Measurements from ENCODE around the gene PCNX4.
A peak's percentile ranks its signal among the peaks of the same experiment; 100 is the strongest.
"Not testable (repeated sequence)": the region's sequence is repeated elsewhere in the genome, so short reads cannot be mapped to it uniquely, and the experiment has no call there.

PCNX4 gene

DNA sequence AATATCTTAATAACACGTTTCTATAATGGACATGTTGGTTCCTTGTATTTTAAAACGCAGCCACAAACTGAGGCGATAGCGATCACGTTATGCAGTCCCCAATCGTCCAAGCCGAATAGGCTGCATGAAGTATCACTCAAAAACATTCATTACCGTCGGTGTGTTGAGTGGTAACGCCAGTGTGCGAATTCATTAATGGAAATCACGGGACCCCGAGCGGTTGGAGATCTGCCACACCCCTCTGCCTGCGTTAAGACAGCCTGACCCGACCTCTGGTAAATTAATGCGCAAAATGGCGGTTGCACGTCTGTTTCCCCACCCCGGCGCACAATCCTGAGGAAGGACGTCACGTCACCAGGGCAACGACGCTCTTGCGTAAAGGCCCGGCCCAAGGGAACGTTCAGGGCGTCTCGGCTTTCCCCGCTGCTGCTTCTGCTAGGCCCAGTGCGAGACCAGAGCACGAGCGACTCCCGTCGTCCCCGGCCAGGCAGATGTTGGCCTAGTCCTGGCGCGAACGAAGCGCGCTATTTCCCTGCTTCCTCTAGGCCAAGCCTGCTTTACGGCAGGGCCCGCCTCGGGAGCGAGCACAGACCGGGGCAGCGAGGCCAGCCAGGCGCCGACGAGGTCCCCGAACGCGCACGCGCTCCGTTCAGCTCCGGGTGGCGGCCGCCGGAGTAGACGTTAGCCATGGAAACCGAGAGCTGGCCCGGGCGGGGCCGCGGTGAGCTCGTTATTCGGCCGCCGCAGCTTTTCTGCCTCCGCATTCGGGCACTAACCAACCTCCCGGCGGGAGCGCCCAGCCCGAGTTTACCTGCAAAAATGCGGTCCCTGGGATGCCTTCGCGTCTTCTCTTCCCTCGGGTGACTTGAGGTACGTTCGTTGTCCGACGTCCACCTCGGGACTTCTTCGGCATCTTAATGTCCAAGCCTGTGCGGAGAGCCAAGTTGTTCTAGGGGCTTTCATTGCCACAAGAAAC lies at the start of gene PCNX4:
PCNX4 (plus strand) TSS at position 374 of the 976 bp plus-strand sequence. CDS start 15,716 bp downstream, outside the sequence.
- peak; percentile 75 to 96 for DNase-seq

DNA sequence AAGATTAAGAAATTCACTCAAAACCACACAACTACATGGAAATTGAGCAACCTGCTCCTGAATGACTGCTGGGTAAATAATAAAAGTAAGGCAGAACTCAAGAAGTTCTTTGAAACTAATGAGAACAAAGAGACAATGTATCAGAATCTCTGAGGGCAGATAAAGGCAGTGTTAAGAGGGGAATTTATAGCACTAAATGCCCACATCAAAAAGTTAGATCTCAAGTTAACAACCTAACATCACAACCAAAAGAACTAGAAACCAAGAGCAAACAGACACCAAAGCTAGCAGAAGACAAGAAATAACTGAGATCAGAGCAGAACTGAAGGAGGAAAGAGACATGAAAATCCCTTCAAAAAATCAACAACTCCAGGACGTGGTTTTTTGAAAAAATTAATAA lies 43.7 kb upstream of the PCNX4 start:
- DNase-seq, result not testable (repeated sequence)

DNA sequence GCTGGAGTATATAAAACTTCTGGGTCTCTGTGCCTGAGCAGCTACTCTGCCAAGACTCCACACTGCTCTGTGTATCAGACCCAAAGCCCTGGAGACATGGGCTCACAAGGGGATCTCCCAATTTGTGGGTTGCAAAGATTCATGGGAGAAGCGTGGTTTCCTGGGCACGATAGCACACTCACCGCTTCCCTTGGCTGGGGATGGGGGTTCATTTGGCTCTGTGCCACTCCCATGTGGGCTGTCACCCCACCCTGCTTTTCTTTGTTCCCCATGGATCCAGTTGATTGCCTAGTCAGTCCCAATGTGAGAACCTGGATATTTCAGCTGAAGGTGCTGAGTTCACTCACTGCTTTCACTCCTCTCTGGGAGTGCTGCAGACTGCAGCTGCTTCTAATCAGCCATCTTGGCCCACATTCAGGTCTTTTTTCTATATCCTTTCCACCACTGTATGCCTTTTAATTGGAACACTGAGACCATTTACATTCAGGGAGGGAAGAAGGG lies 40.0 kb upstream of the PCNX4 start:
- DNase-seq, result no peak

GRCh38 chr14:60058087-60058486 lies 33.6 kb upstream of the PCNX4 start:
- DNase-seq, result no peak

GRCh38 chr14:60061371-60061770 lies 30.4 kb upstream of the PCNX4 start:
- DNase-seq, result no peak

GRCh38 chr14:60064491-60065072 lies 27.1 kb upstream of the PCNX4 start:
- no peak for DNase-seq

GRCh38 chr14:60067882-60068281 lies 23.8 kb upstream of the PCNX4 start:
- no peak for DNase-seq

- DNase-seq, result no peak
Measured at GRCh38 chr14:60079723-60080122, 12.0 kb upstream of the PCNX4 start.

DNA sequence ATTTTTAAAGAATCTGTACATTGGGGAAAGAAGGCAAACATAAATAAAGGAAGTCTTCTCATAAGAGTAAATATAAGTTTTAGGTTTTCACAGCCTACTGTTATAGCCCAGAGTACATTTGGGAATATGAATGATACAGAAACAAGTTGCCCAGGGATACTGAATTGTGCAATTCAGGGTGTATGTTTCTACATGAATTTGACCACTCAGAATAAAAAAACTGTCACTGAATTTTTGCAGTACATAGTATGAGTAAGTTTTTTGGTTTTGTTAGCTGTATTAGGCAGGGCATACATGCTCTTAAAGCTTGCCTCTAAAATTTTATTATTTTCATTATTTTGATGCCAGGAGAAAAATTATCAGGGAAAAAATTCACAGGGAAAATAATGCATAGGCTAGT lies 6.6 kb upstream of the PCNX4 start:
- no peak for DNase-seq

- DNase-seq, result no peak
Measured at GRCh38 chr14:60085693-60086092, 6.0 kb upstream of the PCNX4 start.

- DNase-seq, result no peak
Measured at GRCh38 chr14:60087668-60088067, 4.1 kb upstream of the PCNX4 start.

- no peak for DNase-seq
Measured at GRCh38 chr14:60089221-60089620, 2.5 kb upstream of the PCNX4 start.

DNA sequence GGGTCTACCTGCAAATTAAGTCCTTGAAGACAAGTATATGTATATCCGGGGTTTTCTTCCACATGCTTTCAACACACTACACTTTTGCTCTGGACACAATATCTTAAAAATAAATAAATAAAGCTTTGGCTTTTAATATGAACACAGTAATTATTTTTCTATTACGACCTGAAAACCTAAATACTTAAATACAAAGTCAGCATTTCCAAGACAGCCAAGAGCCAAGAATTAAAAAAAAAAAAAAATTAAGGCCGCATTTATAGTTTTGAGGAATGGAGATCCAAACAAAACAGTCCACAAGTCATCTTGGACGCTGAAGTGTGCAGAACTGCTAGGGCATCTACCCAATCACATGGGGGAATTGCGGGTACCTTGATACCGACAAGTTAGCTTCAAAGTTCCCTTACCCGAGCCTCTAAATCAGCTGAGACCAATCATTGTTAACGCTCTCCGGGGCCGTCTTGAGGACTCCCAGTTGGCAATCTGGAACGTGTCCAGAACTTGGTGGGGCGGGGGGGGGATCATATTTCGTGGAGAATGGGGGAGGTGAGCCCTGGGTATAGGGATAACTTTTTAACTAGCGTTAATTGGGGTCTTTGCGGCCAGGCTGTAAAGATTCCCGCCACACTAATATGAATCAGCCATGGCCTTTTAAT lies 731 bp upstream of the PCNX4 start:
- no peak for DNase-seq

DNA sequence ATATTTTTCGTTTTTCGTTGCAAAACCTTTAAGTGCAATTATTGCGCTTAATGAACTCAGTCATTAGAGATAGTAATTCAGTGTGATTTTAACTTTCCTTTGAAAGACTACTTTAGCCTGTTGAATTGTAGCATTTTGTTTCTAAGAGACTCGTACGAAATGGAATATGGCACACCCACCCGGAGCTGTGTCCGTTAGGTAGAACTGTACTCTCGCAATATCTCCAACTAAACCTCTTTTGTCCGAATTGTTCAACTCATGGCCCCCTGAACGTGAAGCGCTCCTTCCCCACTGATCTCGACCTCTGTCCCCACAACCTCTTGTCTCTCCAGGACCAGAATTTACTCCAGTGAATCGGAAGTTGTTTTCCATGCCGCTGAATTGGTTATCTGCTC lies 800 bp downstream of the PCNX4 start:
- DNase-seq, result peak in 1 of 2 experiments; percentile 5

DNA sequence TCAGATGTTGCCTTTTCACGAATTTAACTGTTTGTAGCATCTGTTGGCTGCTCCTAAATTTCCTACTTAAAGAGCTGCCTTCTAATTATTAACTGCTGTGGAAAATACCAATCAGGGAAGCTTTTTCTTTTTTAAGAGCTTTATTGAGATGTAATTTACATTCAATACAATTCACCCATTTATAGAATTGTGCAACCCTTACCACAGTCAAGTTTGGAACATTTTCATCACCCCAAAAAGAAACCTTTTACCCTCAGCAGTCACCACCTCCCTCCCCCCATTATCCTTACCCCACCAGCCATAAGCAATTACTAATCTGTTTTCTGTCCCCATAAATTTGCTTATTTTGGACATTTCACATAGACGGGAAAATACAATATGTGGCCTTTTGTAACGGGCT lies 1.4 kb downstream of the PCNX4 start:
- no peak for DNase-seq

- no peak for DNase-seq
Measured at GRCh38 chr14:60093606-60094005, 1.9 kb downstream of the PCNX4 start.

DNA sequence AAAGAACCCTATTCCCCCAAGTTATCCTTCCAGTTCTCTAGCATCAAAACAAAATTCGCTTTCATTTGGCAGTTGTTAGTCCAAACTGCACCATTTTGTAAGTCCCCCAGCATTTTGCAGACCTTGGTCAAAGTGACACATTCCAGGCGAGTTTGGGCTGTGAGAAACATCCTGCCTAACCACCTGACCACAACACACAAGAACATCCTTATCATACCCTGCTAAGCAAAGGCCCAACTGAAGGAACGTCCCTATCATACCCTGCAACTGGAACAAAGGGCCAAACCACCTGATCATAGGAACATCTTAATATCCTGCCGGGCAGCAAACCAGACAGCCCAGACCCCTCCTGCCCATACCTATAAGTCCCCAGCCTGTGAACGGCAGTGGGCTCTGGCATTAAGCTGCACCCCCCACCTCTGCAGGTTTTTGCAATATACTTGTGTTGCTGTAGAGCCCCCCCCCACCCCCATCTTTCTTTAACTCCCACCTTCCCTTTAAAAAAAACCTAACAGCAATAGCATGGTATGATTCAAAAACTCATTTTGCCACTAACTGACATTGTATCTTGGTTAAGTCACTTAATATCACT lies 2.7 kb downstream of the PCNX4 start:
- DNase-seq, result no peak

- no peak for DNase-seq
Measured at GRCh38 chr14:60095231-60095630, 3.5 kb downstream of the PCNX4 start.

DNA sequence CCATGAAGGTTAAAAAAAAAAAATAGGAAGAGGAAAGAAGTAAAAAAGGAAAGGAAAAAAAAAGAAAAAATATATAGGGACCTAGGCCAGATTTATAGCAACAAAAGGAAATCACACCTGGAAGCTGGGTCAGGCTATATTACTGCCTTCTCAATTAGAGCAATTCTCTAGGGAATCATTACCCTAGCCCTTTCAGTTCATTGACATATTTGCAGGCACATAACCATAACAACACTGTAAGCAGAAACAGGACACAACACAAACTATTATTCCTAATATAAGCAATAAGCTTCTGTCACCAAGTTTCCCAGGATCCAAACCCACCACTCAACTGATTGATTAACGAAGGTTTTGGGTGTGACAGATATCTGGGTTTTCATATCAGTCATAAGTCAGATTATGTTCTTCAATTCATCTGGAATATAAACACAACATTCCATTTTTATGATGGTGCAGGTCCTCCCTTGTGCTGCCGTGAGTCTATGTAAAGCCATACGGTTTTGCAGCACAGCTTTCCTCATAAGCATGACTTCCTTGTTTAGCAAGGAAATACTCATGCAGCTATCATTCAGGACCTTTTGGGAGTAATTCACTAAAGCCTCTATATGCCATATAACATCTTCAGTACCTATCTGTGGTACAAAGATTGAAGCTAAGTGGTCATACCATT lies 4.2 kb downstream of the PCNX4 start:
- no peak for DNase-seq

DNA sequence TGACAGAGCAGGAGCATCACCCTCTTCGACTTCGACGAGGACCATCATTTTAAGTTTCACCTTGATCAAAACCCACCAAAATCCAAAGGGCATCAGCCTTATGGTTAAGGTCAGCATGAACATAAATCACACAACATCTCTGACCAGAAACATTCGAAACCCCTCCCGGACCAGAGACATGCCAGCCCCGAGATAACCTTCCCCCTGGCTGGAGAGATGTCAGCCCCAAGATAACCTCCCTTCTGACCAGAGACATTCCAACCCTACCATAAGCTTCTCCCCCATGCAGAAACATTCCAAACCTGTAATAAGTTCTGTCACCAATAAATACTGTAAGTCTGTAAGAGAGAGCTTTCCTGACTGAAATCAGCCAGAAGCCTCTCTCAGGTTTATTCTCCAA lies 6.3 kb downstream of the PCNX4 start:
- no peak for DNase-seq

DNA sequence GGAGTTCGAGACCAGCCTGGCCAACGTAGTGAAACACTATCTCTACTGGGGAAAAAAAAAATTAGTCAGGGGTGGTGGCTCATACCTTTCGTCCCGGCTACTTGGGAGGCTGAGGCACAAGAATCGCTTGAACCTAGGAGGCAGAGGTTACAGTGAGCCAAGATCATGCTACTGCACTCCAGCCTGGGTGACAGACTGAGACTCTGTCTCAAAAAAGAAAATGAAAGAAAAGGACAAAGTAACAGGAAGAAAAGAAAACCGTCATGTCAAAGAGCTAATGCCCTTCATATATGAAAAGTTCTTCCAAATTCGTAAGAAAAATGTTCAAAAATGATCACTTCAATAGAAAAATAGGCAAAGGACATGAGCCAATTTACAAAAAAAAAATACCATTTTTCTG lies 8.1 kb downstream of the PCNX4 start:
- DNase-seq, result not testable (repeated sequence)

GRCh38 chr14:60101786-60102185 lies 10.1 kb downstream of the PCNX4 start:
- no peak for DNase-seq

GRCh38 chr14:60102389-60102788 lies 10.7 kb downstream of the PCNX4 start:
- no peak for DNase-seq

All from cerebellar nuclear complex (tissue), 1 donor.